ENCODE results near the gene ZNF620.
"Not testable (repeated sequence)": the region's sequence is repeated elsewhere in the genome, so short reads cannot be mapped to it uniquely, and the experiment has no call there.

Gene ZNF620

DNA sequence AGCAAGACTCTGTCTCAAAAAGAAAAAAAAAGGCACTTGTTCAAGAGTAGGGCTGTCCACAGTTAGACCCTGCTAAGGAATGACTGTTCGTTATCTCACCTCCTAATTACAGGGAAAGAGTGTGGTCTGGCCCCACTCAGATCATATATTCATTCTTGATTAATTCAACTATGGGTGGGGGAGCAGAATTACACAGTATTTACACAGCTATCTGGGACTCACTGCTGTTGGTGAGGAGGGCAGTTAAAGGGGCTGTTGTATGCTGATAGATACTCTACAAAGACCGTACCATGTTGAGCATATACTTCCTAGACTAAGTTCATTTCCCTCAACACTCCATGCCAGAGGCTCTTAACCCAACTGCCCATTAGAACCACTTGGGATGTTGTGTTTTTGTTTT lies 3.8 kb upstream of the ZNF620 start:
- DNase-seq (ENCODE audit: low spot score): no peak

GRCh38 chr3:40504636-40505430 lies 1.0 kb upstream of the ZNF620 start:
- peak; percentile 85 for DNase-seq (ENCODE audit: low spot score)

GRCh38 chr3:40511031-40511718 lies 5.3 kb downstream of the ZNF620 start:
- DNase-seq (ENCODE audit: low spot score): no peak

DNA sequence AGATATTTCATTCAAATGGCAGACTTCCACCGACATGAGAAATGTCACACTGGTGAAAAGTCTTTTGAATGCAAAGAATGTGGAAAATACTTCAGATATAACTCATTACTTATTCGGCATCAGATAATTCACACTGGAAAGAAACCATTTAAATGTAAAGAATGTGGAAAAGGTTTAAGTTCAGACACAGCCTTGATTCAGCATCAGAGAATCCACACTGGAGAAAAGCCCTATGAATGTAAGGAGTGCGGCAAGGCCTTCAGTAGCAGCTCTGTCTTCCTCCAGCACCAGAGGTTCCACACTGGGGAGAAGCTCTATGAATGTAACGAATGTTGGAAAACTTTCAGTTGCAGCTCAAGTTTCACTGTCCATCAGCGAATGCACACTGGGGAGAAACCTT lies 10.4 kb downstream of the ZNF620 start:
- no peak for DNase-seq (ENCODE audit: low spot score)

DNA sequence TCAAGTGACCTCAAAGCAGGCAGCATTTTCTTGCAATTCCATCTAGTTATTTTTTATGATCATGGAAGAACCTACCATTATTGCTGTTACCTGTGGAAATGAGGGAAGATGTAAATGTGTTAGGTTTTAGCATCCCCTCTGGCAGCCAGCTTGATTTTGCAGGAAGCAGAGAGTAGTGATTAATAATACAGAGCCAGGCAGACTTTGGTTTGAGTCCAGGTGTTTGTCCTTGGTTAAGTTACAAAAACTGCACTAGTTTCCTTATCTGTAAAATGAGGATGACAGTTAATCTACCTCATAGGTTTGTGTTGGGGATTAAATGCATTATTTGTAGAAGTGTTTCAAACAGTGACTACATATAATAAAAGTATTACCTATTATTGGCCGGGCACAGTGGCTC lies 12.2 kb downstream of the ZNF620 start:
- no peak for DNase-seq (ENCODE audit: low spot score)

GRCh38 chr3:40518848-40519247 lies 13.0 kb downstream of the ZNF620 start:
- DNase-seq (ENCODE audit: low spot score): no peak

DNA sequence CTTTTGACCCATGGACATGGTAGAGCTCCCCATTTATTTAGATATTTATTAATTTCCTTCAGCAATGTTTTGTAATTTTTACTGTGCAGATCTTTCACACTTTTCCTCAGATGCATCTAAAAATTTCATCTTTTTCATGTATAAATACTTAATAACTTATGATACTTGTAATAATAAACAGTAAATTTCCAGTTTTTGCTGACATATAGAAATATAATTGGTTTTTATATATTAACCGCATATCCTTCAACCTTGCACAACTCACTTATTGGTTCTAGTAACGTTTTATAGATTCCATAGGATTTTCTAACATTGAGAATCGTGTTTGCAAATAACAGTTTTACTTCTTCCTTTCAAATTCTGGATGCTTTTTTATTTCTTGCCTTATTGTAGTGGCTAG lies 15.4 kb downstream of the ZNF620 start:
- no peak for DNase-seq (ENCODE audit: low spot score)

DNA sequence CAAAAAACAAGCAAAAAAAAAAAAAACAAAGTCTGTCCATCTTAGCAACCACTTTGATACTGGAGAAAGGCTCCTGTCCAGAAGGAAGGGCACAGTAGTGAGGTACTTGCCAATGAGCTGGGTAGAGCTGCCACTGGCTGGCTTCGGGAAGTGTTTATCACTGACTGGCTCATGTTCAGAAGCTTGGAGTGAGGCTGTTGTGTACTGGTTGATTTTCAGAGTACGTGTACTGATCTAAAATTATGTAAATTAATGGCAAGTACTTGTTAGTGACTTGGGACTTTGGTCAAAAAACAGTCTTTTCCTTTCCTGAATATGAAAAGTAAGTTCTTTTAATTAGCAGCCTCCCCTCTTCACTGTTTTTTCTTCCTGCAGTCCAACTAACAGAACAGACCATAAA lies 17.9 kb downstream of the ZNF620 start:
- DNase-seq (ENCODE audit: low spot score): peak; percentile 16

DNA sequence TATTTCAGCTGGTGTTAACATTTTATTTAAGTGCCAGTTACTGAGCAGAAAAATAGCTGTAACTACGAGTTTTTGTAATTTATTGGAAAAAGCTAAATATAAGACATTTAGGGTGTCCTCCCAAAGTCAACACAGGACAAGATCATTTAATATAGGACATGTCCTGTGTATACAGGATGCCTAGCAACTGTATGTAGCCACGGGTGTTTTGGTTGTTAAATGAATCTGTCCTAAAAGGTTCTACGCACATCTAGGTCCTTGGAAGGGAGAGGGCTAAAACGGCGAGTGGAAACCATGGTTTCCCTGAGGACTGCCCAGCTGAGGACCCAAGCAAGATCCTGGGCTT lies 18.4 kb downstream of the ZNF620 start:
- no peak for DNase-seq (ENCODE audit: low spot score)

GRCh38 chr3:40524568-40525285 lies 18.9 kb downstream of the ZNF620 start, which contains the start of gene ZNF621:
Gene ZNF621, plus strand, starts transcription at chr3:40524960. Its CDS starts 881 bp downstream, at chr3:40525841.
- DNase-seq (ENCODE audit: low spot score): peak; percentile 98

DNA sequence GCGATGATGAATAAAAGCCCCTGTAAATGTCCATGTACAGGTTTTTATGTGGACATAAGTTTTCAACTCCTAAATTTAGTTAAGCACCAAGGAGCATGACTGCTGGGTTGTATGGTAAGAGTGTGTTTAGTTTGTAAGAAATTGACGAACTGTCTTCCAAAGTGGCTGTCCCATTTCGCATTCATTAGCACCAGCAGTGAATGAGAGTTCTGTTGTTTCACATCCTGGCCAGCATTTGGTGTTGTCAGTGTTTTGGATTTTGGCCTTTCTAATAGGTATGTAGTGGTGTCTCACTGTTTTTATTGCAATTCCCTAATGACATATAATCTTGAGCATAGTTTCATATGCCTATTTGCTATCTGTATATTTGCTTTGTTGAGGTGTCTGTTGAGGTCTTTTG lies 22.6 kb downstream of the ZNF620 start:
- no peak for DNase-seq (ENCODE audit: low spot score)

GRCh38 chr3:40532252-40532651 lies 26.4 kb downstream of the ZNF620 start:
- no peak for DNase-seq (ENCODE audit: low spot score)

- DNase-seq (ENCODE audit: low spot score): no peak
Measured at GRCh38 chr3:40534283-40534682, 28.4 kb downstream of the ZNF620 start.

DNA sequence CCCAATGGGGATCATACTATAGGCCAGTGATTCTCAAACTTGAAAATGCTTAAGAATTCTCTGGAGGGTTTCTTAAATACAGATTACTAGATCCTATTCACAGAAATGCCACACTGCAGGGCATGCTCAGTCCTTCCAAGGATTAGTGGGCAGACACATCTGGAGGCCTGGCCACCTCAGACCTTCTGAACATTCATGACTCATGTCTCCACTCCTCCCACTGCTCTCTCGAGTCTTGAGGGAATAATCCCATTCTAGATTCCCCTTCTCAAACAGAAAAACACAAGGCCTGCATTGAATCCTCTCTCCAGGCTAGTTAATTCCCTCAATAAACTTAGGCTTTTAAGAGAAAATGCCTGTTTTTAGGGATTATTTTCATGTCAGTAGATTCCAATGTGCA lies 41.0 kb downstream of the ZNF620 start:
- DNase-seq (ENCODE audit: low spot score): peak; percentile 86

- DNase-seq (ENCODE audit: low spot score): no peak
Measured at GRCh38 chr3:40550167-40550566, 44.3 kb downstream of the ZNF620 start.

DNA sequence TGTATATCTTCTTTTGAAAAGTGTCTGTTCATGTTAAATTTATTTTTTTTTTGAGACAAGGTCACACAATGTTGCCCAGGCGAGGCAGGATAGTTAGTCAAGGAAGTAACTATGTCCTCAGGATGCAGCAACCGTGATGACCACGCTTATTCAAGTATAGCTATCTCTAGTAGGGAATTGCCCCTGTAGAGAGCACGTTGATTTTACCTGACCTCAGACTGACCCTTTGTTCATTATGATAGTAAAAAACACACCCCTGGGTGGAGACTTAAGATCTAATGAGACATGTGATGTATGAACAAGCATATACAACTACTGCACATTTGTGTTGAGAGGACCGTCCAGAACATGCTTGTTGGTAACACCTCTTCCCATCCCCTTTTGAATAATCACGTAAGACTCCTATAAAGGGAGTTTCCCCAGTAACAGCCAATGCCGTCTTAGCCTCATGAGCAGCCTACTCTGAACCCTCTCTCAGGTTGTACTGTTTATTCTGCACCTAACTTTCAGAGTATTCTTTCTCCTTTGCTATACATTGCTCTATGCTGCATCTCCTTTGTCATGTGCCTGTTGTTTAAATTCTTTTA lies 51.8 kb downstream of the ZNF620 start:
- no peak for DNase-seq (ENCODE audit: low spot score)

GRCh38 chr3:40562482-40562881 lies 56.6 kb downstream of the ZNF620 start:
- not testable (repeated sequence) for DNase-seq (ENCODE audit: low spot score)

GRCh38 chr3:40565629-40566028 lies 59.8 kb downstream of the ZNF620 start:
- not testable (repeated sequence) for DNase-seq (ENCODE audit: low spot score)

DNA sequence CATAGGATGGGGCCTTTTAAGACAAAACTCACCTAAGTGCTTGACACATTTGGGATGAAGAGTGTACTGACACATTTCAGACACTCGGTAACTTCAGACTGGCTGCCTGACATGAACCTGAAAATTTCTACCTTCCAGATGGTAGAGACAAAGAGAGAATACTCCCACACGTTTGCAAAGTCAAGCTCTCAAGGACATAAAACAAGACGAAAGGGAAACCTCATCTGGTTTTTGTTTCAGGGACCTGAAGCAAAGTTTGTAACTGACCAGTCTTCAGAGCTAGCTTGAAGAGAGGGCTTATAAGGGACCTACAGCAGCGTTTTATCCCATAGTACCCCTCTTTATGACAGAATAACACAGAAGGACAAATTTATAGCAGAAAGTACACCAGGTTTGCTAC lies 60.9 kb downstream of the ZNF620 start:
- DNase-seq (ENCODE audit: low spot score): no peak
